ENCODE data around the gene PNMA5.

DNA sequence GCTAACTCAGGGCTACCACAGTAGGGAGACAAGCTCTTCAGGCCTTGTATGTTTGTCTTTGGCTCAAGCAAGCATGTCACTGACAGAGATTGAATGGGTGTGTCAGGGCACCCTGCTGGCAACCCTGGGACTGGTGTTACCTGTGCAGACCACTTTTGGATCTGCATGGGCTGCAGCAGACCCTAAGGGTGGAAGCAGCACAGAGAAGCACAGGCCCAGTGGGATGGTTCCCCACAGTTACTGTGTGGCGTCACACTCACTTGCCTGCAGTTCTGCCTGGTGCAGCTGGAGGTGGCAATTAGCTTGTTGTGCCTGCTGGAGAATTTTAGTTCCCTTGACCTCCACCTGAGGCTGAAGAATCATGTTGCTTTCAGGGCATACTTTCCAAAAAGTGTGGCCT, 50.1 kb downstream of the PNMA5 start:
- TF ChIP-seq, protein P1, sequence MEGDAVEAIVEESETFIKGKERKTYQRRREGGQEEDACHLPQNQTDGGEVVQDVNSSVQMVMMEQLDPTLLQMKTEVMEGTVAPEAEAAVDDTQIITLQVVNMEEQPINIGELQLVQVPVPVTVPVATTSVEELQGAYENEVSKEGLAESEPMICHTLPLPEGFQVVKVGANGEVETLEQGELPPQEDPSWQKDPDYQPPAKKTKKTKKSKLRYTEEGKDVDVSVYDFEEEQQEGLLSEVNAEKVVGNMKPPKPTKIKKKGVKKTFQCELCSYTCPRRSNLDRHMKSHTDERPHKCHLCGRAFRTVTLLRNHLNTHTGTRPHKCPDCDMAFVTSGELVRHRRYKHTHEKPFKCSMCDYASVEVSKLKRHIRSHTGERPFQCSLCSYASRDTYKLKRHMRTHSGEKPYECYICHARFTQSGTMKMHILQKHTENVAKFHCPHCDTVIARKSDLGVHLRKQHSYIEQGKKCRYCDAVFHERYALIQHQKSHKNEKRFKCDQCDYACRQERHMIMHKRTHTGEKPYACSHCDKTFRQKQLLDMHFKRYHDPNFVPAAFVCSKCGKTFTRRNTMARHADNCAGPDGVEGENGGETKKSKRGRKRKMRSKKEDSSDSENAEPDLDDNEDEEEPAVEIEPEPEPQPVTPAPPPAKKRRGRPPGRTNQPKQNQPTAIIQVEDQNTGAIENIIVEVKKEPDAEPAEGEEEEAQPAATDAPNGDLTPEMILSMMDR (IDR thresholded peaks at IDR 0.05; ENCODE audit: insufficient read depth, low read length) = no peak
- no peak for TF ChIP-seq POLR2AphosphoS5 (IDR thresholded peaks at IDR 0.05; ENCODE audit: low read depth)

Measured in HL-60 (cell line).